BE2C (cell line): ENCODE measurements around the gene NAV2.

Source experiments
- DNase-seq: peaks from one replicate; pipeline ENCODE4 v3.0.0-alpha.2; 2020
- H3K27me3 ChIP-seq: fragments of 250-450 bp; sonication (Bioruptor Pico); 2 replicates; pipeline ENCODE4 v1.5.1; 2020; ENCODE audit warnings: mild to moderate bottlenecking
- H3K36me3 ChIP-seq: fragments of 250-450 bp; sonication (Bioruptor Pico); 2 replicates; pipeline ENCODE4 v1.5.1; 2020; ENCODE audit warnings: mild to moderate bottlenecking
- H3K4me1 ChIP-seq: fragments of 250-450 bp; sonication (Bioruptor Pico); 2 replicates; pipeline ENCODE4 v1.5.1; 2020
- H3K4me3 ChIP-seq: 2 replicates; pipeline ENCODE4 v1.5.1; 2011; ENCODE audit warnings: low read depth, low read length
- H3K9me3 ChIP-seq: fragments of 250-450 bp; sonication (Bioruptor Pico); 2 replicates; pipeline ENCODE4 v1.5.1; 2020
- CTCF ChIP-seq: IDR thresholded peaks from 2 replicates; pipeline ENCODE4 v1.5.1; 2012; ENCODE audit warnings: mild to moderate bottlenecking, low read depth, low read length

The NAV2 gene

GRCh38 chr11:19935507-19935906 is 222.9 kb downstream of the NAV2 start:
- Histone ChIP-seq H3K36me3 (no peaks in the 10 kb centered on the region), H3K9me3 (no peaks in the 10 kb centered on the region), H3K27me3 (no peaks in the 10 kb centered on the region), H3K4me1 (no peaks in the 10 kb centered on the region), H3K4me3 (no peak overlapping the region)
- DNase-seq: no peak
- no peak for TF ChIP-seq CTCF

GRCh38 chr11:19936461-19936860 is 223.8 kb downstream of the NAV2 start:
- H3K9me3 ChIP-seq: no peaks in the 10 kb centered on the region
- no peaks in the 10 kb centered on the region for H3K4me1 ChIP-seq
- H3K27me3 ChIP-seq: no peaks in the 10 kb centered on the region
- H3K36me3 ChIP-seq: no peaks in the 10 kb centered on the region
- no peak overlapping the region for H3K4me3 ChIP-seq
- no peak for DNase-seq
- no peak for TF ChIP-seq CTCF

GRCh38 chr11:19938169-19938856 is 225.7 kb downstream of the NAV2 start:
- no peaks in the 10 kb centered on the region for H3K36me3 ChIP-seq
- H3K27me3 ChIP-seq: no peaks in the 10 kb centered on the region
- peak; percentile 38 for DNase-seq
- no peak overlapping the region for H3K4me3 ChIP-seq
- peak; percentile 79 for TF ChIP-seq CTCF
- H3K4me1 ChIP-seq: no peaks in the 10 kb centered on the region
- H3K9me3 ChIP-seq: no peaks in the 10 kb centered on the region

- DNase-seq: no peak
- Histone ChIP-seq H3K9me3 (no peaks in the 10 kb centered on the region), H3K27me3 (no peaks in the 10 kb centered on the region), H3K36me3 (no peaks in the 10 kb centered on the region), H3K4me3 (no peak overlapping the region), H3K4me1 (no peaks in the 10 kb centered on the region)
- TF ChIP-seq CTCF: no peak
Observed at GRCh38 chr11:19938866-19939265, 226.2 kb downstream of the NAV2 start.

GRCh38 chr11:19939415-19939929 is 226.8 kb downstream of the NAV2 start:
- no peak for DNase-seq
- Histone ChIP-seq H3K4me3 (no peak overlapping the region), H3K4me1 (no peaks in the 10 kb centered on the region), H3K36me3 (no peaks in the 10 kb centered on the region), H3K27me3 (no peaks in the 10 kb centered on the region), H3K9me3 (no peaks in the 10 kb centered on the region)
- TF ChIP-seq CTCF: no peak

GRCh38 chr11:19940831-19941230 is 228.2 kb downstream of the NAV2 start:
- H3K36me3 ChIP-seq: no peaks in the 10 kb centered on the region
- H3K4me3 ChIP-seq: no peak overlapping the region
- H3K4me1 ChIP-seq: no peaks in the 10 kb centered on the region
- no peaks in the 10 kb centered on the region for H3K9me3 ChIP-seq
- no peaks in the 10 kb centered on the region for H3K27me3 ChIP-seq
- no peak for TF ChIP-seq CTCF
- no peak for DNase-seq
